ENCODE results near the gene RIN1. TPM values are rescaled to one million over a fixed set of nuclear protein-coding genes. Genes with fewer than 3 reads are reported as not detected.

The RIN1 gene
- total and polyA plus RNA-seq, 9 of the 15 experiments (the other 6 are each of a cell fraction or from before 2014, with no cell fraction given), result 0.01 to 1.2 (median 0.45) TPM; not detected in 1

DNA sequence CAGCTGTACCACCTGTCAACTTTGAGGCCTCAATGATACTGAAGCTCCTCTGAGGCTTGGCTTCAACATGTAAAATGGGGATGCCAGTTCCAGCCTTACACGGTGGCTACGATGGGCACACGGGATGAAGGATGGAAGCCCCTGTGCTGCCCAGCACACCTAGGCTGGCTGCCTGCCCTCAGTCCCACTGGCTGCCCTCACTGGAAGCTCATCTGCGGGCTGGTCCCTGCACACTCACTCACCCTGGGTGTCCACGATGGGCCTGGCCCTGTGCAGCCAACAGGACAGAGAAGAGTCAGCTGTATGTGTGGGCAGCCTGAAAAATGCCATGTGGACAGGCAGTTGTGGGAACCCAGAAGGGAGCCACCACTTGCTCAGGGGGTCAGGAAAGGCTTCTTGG lies 49.5 kb downstream of the RIN1 start:
- peak overlapping the region in 1 of 2 experiments; percentile 68; a peak in 2 of 4 replicates for H3K9ac ChIP-seq (ENCODE audit: insufficient read depth in 1 of 2, low read depth in 2 of 2, low read length in 2 of 2)
- H3K4me1 ChIP-seq (replicated peaks in 1 of 2; ENCODE audit: control insufficient read depth in 2 of 2, insufficient read depth in 2 of 2, low read length in 2 of 2), result peaks cover 21 to 61% of the 10 kb centered on the region in 2 experiments
- in situ Hi-C loops (cut with MboI), result no loop called here
- no TSS peak for BruUV-seq (replicated peaks)
- ChIA-PET CTCF (ENCODE audit: low intra/inter-chr PET ratio) (no interaction called here), POLR2A (interaction anchor here (0.8 to 1.4 kb wide), 3 partner anchors 10 to 26 kb away, joined by 3 to 7 read pairs (median 5); no protein-coding TSS in a partner anchor)
- peaks cover 4% of the 10 kb centered on the region for H3K9me1 ChIP-seq (ENCODE audit: control insufficient read depth, insufficient read depth, low read length)
- ATAC-seq (no peak), DNase-seq (ENCODE audit: extremely low read depth in 1 of 4, low spot score in 3 of 4) (no peak), FAIRE-seq (no peak)
- H2AFZ ChIP-seq (ENCODE audit: low read depth, low read length), result no peak overlapping the region
- intact Hi-C loops (cut with micrococcal nuclease), result no loop called here
- peaks cover 13% of the 10 kb centered on the region for H4K20me1 ChIP-seq (replicated peaks; ENCODE audit: control insufficient read depth, insufficient read depth, low read length)
- no peaks in the 10 kb centered on the region for H3K9me3 ChIP-seq (replicated peaks; ENCODE audit: control insufficient read depth, insufficient read depth, low read depth, low read length)
- no peak overlapping the region for H3K27ac ChIP-seq (ENCODE audit: extremely low read depth, low read depth, low read length)
- no peak overlapping the region for H3K4me2 ChIP-seq (ENCODE audit: insufficient read depth, low read length)
- 78% methylated on average over 5 of the region's 5 CpGs for WGBS (ENCODE audit: insufficient coverage, low coverage, missing lambda C conversion rate)
- peaks cover 37% of the 10 kb centered on the region; the same call in 2 of the 3 replicates for H3K36me3 ChIP-seq (ENCODE audit: control insufficient read depth, insufficient read depth, low read length)
- TF ChIP-seq ZKSCAN1 (IDR thresholded peaks at IDR 0.05; ENCODE audit: low read depth, low read length) (no peak), ARID1B (IDR thresholded peaks at IDR 0.05) (no peak), NCOA1 (IDR thresholded peaks at IDR 0.05; ENCODE audit: low read depth) (no peak), HNRNPH1 (optimal IDR thresholded peaks at IDR 0.05; ENCODE audit: low read depth, low read length) (no peak), ZNF174 (CRISPR knock-in tag; IDR thresholded peaks at IDR 0.05) (no peak), SP2 (IDR thresholded peaks at IDR 0.05; ENCODE audit: extremely low read depth, low read depth, low read length, poor library complexity, severe bottlenecking) (no peak), ZNF217 (CRISPR knock-in tag; IDR thresholded peaks at IDR 0.05) (no peak), ZNF785 (CRISPR knock-in tag; IDR thresholded peaks at IDR 0.05) (no peak), XRCC5 (IDR thresholded peaks at IDR 0.05; ENCODE audit: low read depth, low read length) (no peak), ZSCAN29 (IDR thresholded peaks at IDR 0.05) (no peak), MAFF (IDR thresholded peaks at IDR 0.05; ENCODE audit: low read length) (no peak), CBFB (CRISPR knock-in tag; IDR thresholded peaks at IDR 0.05) (no peak), NR4A1 (CRISPR knock-in tag; IDR thresholded peaks at IDR 0.05) (no peak), NR4A1 (tag; IDR thresholded peaks at IDR 0.05) (no peak), RBBP5 (IDR thresholded peaks at IDR 0.05; ENCODE audit: borderline replicate concordance, insufficient read depth, low read length, poor library complexity, severe bottlenecking) (no peak), CREB1 (IDR thresholded peaks at IDR 0.05) (no peak), CREB1 (CRISPR knock-in tag; IDR thresholded peaks at IDR 0.05) (no peak), HNRNPK (IDR thresholded peaks at IDR 0.05; ENCODE audit: low read depth, low read length, poor library complexity, severe bottlenecking) (no peak)
- TF ChIP-seq, protein P1, sequence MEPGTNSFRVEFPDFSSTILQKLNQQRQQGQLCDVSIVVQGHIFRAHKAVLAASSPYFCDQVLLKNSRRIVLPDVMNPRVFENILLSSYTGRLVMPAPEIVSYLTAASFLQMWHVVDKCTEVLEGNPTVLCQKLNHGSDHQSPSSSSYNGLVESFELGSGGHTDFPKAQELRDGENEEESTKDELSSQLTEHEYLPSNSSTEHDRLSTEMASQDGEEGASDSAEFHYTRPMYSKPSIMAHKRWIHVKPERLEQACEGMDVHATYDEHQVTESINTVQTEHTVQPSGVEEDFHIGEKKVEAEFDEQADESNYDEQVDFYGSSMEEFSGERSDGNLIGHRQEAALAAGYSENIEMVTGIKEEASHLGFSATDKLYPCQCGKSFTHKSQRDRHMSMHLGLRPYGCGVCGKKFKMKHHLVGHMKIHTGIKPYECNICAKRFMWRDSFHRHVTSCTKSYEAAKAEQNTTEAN (CRISPR knock-in tag; IDR thresholded peaks at IDR 0.05), result no peak
- TF ChIP-seq, protein P2, sequence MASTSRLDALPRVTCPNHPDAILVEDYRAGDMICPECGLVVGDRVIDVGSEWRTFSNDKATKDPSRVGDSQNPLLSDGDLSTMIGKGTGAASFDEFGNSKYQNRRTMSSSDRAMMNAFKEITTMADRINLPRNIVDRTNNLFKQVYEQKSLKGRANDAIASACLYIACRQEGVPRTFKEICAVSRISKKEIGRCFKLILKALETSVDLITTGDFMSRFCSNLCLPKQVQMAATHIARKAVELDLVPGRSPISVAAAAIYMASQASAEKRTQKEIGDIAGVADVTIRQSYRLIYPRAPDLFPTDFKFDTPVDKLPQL (IDR thresholded peaks at IDR 0.05; ENCODE audit: extremely low read depth, insufficient read length), result no peak
- TF ChIP-seq, protein P3, sequence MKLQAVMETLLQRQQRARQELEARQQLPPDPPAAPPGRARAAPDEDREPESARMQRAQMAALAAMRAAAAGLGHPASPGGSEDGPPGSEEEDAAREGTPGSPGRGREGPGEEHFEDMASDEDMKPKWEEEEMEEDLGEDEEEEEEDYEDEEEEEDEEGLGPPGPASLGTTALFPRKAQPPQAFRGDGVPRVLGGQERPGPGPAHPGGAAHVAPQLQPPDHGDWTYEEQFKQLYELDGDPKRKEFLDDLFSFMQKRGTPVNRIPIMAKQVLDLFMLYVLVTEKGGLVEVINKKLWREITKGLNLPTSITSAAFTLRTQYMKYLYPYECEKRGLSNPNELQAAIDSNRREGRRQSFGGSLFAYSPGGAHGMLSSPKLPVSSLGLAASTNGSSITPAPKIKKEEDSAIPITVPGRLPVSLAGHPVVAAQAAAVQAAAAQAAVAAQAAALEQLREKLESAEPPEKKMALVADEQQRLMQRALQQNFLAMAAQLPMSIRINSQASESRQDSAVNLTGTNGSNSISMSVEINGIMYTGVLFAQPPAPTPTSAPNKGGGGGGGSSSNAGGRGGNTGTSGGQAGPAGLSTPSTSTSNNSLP (IDR thresholded peaks at IDR 0.05; ENCODE audit: borderline replicate concordance, low read depth, low read length), result no peak
- no peak overlapping the region for H3K4me3 ChIP-seq
- H3K27me3 ChIP-seq (ENCODE audit: control insufficient read depth in 2 of 2, insufficient read depth in 2 of 2, low read length in 2 of 2), result no peaks in the 10 kb centered on the region
- H3K79me2 ChIP-seq (ENCODE audit: control insufficient read depth, insufficient read depth, low read length), result peaks cover 24% of the 10 kb centered on the region

All from K562 (cell line).